Measurements from ENCODE around the gene SIRT4. TPM values are rescaled to one million over a fixed set of nuclear protein-coding genes. Genes with fewer than 3 reads are reported as not detected.

The SIRT4 gene
- polyA plus RNA-seq, 1 experiment = 1.2 TPM

DNA sequence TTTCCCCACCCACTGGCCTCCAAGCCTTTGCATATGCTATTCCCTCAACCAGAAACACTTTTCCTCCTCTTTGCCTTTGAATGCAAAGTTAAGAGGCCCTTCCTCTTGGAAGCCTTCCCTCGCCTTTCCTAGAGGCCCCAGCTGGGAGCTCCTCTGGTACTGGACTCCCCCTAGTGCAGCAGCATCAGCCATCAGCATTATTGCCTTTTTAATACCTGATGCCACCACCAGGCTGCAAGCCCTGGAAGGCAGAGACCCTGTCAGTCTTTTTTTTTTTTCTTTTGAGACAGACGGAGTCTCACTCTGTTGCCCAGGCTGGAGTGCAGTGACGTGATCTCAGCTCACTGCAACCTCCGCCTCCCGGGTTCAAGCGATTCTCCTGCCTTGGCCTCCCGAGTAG is 44.6 kb downstream of the SIRT4 start:
- TF ChIP-seq, protein P1, sequence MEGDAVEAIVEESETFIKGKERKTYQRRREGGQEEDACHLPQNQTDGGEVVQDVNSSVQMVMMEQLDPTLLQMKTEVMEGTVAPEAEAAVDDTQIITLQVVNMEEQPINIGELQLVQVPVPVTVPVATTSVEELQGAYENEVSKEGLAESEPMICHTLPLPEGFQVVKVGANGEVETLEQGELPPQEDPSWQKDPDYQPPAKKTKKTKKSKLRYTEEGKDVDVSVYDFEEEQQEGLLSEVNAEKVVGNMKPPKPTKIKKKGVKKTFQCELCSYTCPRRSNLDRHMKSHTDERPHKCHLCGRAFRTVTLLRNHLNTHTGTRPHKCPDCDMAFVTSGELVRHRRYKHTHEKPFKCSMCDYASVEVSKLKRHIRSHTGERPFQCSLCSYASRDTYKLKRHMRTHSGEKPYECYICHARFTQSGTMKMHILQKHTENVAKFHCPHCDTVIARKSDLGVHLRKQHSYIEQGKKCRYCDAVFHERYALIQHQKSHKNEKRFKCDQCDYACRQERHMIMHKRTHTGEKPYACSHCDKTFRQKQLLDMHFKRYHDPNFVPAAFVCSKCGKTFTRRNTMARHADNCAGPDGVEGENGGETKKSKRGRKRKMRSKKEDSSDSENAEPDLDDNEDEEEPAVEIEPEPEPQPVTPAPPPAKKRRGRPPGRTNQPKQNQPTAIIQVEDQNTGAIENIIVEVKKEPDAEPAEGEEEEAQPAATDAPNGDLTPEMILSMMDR (IDR thresholded peaks at IDR 0.05; ENCODE audit: insufficient read depth, low read depth, low read length) = no peak
- POLR2A ChIA-PET = no interaction called here
- Histone ChIP-seq H3K27me3 (ENCODE audit: control insufficient read depth, insufficient read depth, low read length) (peaks cover 3% of the 10 kb centered on the region), H3K36me3 (ENCODE audit: control insufficient read depth, insufficient read depth, low read length) (no peaks in the 10 kb centered on the region), H3K4me3 (ENCODE audit: low read depth, low read length) (no peak overlapping the region)
- CTCF ChIA-PET = no interaction called here
- DNase-seq (ENCODE audit: low read depth) = no peak

DNA sequence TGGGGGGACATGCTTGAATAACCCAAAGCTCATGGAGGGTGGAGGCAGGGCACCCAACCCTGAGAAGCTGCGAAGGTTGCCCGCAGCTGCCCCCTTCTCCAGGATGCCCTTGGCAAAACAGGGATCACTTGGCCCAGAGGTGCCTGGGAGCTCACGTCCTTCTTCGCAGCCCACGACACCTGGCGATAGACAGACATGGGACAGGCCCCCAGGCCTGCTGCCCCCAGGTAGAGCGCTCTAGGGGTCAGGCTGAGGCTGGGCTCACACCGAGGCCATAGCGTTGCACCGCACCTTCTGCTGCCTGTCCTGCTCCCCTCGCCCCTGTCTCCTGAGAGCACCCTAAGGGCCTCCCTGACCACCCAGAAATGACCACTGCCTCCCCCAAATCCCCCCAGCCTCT is 45.6 kb downstream of the SIRT4 start:
- DNase-seq (ENCODE audit: low read depth) = no peak
- ChIA-PET CTCF (interaction anchor here (0.8 to 1.1 kb wide), 3 partner anchors 9 to 82 kb away, joined by 3 to 5 read pairs (median 4); no protein-coding TSS in a partner anchor), POLR2A (no interaction called here)
- TF ChIP-seq, protein P1 (IDR thresholded peaks at IDR 0.05; ENCODE audit: insufficient read depth, low read depth, low read length) = no peak
- H3K27me3 ChIP-seq (ENCODE audit: control insufficient read depth, insufficient read depth, low read length) = peaks cover 3% of the 10 kb centered on the region
- no peak overlapping the region for H3K4me3 ChIP-seq (ENCODE audit: low read depth, low read length)
- no peaks in the 10 kb centered on the region for H3K36me3 ChIP-seq (ENCODE audit: control insufficient read depth, insufficient read depth, low read length)

DNA sequence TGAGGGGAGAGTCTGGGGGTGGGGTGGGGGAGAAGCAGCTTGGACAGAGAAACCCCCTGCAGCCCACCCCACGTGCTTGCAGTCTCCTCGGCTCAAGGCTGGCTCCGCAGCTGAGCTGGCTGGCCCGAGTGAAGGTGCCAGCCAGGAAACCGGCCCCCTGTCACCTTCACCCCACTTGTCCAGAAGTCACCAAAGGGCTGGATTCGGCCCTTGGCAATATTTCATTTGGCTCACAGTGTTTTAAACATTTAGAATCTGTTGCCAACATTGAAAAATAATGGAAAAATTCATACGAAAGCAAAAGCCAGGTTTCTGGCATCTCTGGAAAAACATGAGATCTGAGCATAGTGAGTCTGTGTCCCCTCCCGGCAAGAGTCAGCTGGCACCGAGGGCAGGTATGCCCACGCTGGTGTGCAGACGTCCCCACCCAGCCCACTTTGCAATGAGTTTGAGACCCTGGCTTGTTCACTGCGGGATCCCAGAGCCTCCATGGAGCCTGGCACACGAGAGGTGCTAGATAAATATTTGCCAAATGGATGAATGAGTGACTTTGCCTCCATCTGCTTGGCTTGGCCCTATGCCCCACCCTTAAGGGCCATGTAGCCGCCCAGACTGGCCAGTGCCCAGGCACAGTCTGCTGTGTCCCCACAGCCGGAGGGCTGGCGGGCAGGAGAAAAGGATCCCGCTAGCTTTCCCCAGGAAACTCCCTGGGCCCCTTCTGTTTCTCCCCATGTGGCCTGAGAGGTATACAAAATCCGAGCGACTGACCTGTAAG is 48.6 kb downstream of the SIRT4 start:
- POLR2A ChIA-PET = no interaction called here
- DNase-seq (ENCODE audit: low read depth) = no peak
- CTCF ChIA-PET = interaction anchor here (2.2 kb wide), 1 partner anchor 15 kb away, joined by 4 read pairs; no protein-coding TSS in a partner anchor

DNA sequence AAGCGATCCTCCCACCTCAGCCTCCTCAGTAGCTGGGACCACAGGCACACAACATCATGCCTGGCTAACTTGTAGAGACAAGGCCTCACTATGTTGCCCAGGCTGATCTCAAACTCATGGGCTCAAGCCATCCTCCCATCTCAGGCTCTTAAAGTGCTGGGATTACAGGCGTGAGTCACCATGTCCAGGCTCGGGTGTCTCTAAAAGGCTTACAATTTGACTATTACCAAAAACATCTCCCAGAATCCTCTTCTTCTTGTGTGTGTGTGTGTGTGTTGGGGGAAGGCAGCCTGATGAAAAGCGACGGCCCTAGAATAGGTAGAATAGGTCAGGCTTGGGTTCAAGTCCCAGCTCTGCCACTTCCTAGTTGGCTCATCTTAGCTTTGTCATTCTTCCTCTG is 50.0 kb downstream of the SIRT4 start:
- no peak overlapping the region for H3K4me3 ChIP-seq (ENCODE audit: low read depth, low read length)
- ChIA-PET POLR2A (no interaction called here), CTCF (interaction anchor here (1.1 to 2.2 kb wide), 2 partner anchors 14 to 79 kb away, joined by 3 to 4 read pairs; no protein-coding TSS in a partner anchor)
- peaks cover 1% of the 10 kb centered on the region; the same call in 1 of the 2 replicates for H3K27me3 ChIP-seq (ENCODE audit: control insufficient read depth, insufficient read depth, low read length)
- TF ChIP-seq, protein P1 (IDR thresholded peaks at IDR 0.05; ENCODE audit: insufficient read depth, low read depth, low read length) = no peak
- H3K36me3 ChIP-seq (ENCODE audit: control insufficient read depth, insufficient read depth, low read length) = no peaks in the 10 kb centered on the region
- DNase-seq (ENCODE audit: low read depth) = no peak

More for the DNA sequence above, 48.6 kb downstream of the SIRT4 start:
- Histone ChIP-seq H3K4me3 (ENCODE audit: low read depth, low read length) (no peak overlapping the region), H3K36me3 (ENCODE audit: control insufficient read depth, insufficient read depth, low read length) (no peaks in the 10 kb centered on the region), H3K27me3 (ENCODE audit: control insufficient read depth, insufficient read depth, low read length) (peaks cover 1% of the 10 kb centered on the region; the same call in 1 of the 2 replicates)
- TF ChIP-seq, protein P1 (IDR thresholded peaks at IDR 0.05; ENCODE audit: insufficient read depth, low read depth, low read length) = no peak

DNA sequence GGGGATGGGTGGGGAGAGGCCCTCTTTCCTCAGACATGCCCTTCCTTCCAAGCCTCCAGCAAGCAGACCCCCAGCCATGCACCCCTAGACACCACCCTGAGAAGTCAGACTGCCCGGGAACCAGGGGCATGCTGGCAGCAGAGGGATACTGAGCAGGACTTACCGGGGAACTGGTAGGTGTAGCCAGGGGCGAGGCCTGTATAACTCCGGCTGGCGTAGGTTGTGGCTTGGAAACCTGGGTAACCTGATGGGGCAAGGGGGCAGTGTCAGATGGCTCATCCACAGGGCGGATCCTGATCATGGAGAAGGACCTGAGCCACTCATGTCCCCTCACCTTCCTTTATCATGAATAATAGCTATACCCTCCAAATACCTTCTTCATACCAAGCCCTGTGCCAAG is 51.0 kb downstream of the SIRT4 start:
- no peak for DNase-seq (ENCODE audit: low read depth)
- POLR2A ChIA-PET = no interaction called here
- Histone ChIP-seq H3K36me3 (ENCODE audit: control insufficient read depth, insufficient read depth, low read length) (no peaks in the 10 kb centered on the region), H3K4me3 (ENCODE audit: low read depth, low read length) (no peak overlapping the region), H3K27me3 (ENCODE audit: control insufficient read depth, insufficient read depth, low read length) (peaks cover 1% of the 10 kb centered on the region; the same call in 1 of the 2 replicates)
- TF ChIP-seq, protein P1 (IDR thresholded peaks at IDR 0.05; ENCODE audit: insufficient read depth, low read depth, low read length) = no peak
- CTCF ChIA-PET = interaction anchor here (1.1 to 3.7 kb wide), 4 partner anchors 13 to 111 kb away, joined by 3 to 29 read pairs (median 4); no protein-coding TSS in a partner anchor
